Measurements from ENCODE around the gene HMGN2.

GRCh38 chr1:26493938-26494337 is 21.7 kb downstream of the HMGN2 start:
- TF ChIP-seq CTCF (IDR thresholded peaks at IDR 0.05 in 4 of 5, conservative IDR thresholded peaks at IDR 0.05 in 1 of 5) (no peak), POLR2A (IDR thresholded peaks at IDR 0.05) (no peak)

All from gastrocnemius medialis (tissue), 4 donors.